SU-DHL-6 (cell line): ENCODE measurements around the gene MIPEP.

Source experiments
- H2AFZ ChIP-seq: fragments of 200-600 bp; sonication (generic); 2 replicates; pipeline ENCODE4 v1.6.1; 2014; ENCODE audit warnings: low read depth, mild to moderate bottlenecking, moderate library complexity, mixed read lengths, antibody characterized with exemption, low read length; ENCODE audit not compliant: severe bottlenecking
- H3F3A ChIP-seq: fragments of 200-600 bp; shearing (Covaris generic); 2 replicates; pipeline ENCODE4 v1.6.0; 2016; ENCODE audit warnings: antibody characterized with exemption, mild to moderate bottlenecking; ENCODE audit not compliant: insufficient read depth
- H3K27ac ChIP-seq: fragments of 200-600 bp; sonication (generic); 2 replicates; pipeline ENCODE4 v1.5.1; 2016; ENCODE audit warnings: low read depth, mild to moderate bottlenecking, low read length, moderate library complexity, mixed read lengths
- H3K27me3 ChIP-seq: fragments of 200-600 bp; sonication (generic), shearing (Covaris generic); 2 replicates; pipeline ENCODE4 v1.6.0; 2014; ENCODE audit warnings: mild to moderate bottlenecking, low read length
- H3K36me3 ChIP-seq: fragments of 200-600 bp; sonication (generic); 2 replicates; pipeline ENCODE4 v1.6.1; 2014; ENCODE audit warnings: mild to moderate bottlenecking, low read length, mixed read lengths
- H3K4me2 ChIP-seq: fragments of 300-600, 200-600 bp; shearing (Covaris generic), sonication (generic); 2 replicates; pipeline ENCODE4 v1.6.0; 2014; ENCODE audit warnings: low read length, low read depth, mild to moderate bottlenecking; ENCODE audit not compliant: poor library complexity, severe bottlenecking
- H3K4me3 ChIP-seq: fragments of 200-600 bp; sonication (generic); 2 replicates; pipeline ENCODE4 v1.5.1; 2014; ENCODE audit warnings: antibody characterized with exemption, low read length, mild to moderate bottlenecking, mixed read lengths; ENCODE audit not compliant: insufficient read depth, poor library complexity, severe bottlenecking
- H3K79me2 ChIP-seq: fragments of 200-600 bp; sonication (generic); 2 replicates; pipeline ENCODE4 v1.6.1; 2014; ENCODE audit warnings: mild to moderate bottlenecking, low read length, moderate library complexity; ENCODE audit not compliant: insufficient read depth
- H3K9ac ChIP-seq: fragments of 200-600 bp; sonication (generic); 2 replicates; pipeline ENCODE4 v1.7.0; 2014; ENCODE audit warnings: mild to moderate bottlenecking, low read length
- H3K9me2 ChIP-seq: fragments of 200-600 bp; sonication (generic); replicated peaks from 2 replicates; pipeline ENCODE4 v1.6.1; 2014; ENCODE audit warnings: low read length; ENCODE audit not compliant: insufficient read depth
- H3K9me3 ChIP-seq: fragments of 200-600 bp; sonication (generic); 2 replicates; pipeline ENCODE4 v1.6.1; 2014; ENCODE audit warnings: low read length, mixed read lengths; ENCODE audit not compliant: insufficient read depth
- H4K20me1 ChIP-seq: fragments of 200-600 bp; sonication (generic); 2 replicates; pipeline ENCODE4 v1.6.1; 2014; ENCODE audit warnings: low read depth, mild to moderate bottlenecking, antibody characterized with exemption, low read length, moderate library complexity, mixed read lengths
- EZH2phosphoT487 ChIP-seq: fragments of 200-600 bp; sonication (generic), shearing (Covaris generic); conservative IDR thresholded peaks from 2 replicates; pipeline ENCODE4 v1.6.1; 2018; ENCODE audit warnings: mild to moderate bottlenecking, antibody characterized with exemption, low read length, moderate library complexity, mixed read lengths
- TF ChIP-seq, protein P1 (sequence below): fragments of 200-600 bp; sonication (generic); IDR thresholded peaks from one replicate; pipeline ENCODE4 v1.5.1; 2017; ENCODE audit warnings: antibody characterized with exemption, mild to moderate bottlenecking, low read length, moderate library complexity; ENCODE audit not compliant: insufficient read depth, poor library complexity, severe bottlenecking

Gene MIPEP

GRCh38 chr13:23856008-23856750 is 33.0 kb downstream of the MIPEP start:
- H3K27ac ChIP-seq: no peak overlapping the region
- no peak overlapping the region for H3K4me3 ChIP-seq
- H2AFZ ChIP-seq: no peak overlapping the region
- H3K4me2 ChIP-seq: no peak overlapping the region
- no peak for TF ChIP-seq EZH2phosphoT487
- TF ChIP-seq, protein P1, sequence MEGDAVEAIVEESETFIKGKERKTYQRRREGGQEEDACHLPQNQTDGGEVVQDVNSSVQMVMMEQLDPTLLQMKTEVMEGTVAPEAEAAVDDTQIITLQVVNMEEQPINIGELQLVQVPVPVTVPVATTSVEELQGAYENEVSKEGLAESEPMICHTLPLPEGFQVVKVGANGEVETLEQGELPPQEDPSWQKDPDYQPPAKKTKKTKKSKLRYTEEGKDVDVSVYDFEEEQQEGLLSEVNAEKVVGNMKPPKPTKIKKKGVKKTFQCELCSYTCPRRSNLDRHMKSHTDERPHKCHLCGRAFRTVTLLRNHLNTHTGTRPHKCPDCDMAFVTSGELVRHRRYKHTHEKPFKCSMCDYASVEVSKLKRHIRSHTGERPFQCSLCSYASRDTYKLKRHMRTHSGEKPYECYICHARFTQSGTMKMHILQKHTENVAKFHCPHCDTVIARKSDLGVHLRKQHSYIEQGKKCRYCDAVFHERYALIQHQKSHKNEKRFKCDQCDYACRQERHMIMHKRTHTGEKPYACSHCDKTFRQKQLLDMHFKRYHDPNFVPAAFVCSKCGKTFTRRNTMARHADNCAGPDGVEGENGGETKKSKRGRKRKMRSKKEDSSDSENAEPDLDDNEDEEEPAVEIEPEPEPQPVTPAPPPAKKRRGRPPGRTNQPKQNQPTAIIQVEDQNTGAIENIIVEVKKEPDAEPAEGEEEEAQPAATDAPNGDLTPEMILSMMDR: no peak
- no peaks in the 10 kb centered on the region for H4K20me1 ChIP-seq
- H3F3A ChIP-seq: 0 out of 2 replicates have a peak, but pooled peaks cover 3% of the 10 kb centered on the region
- no peaks in the 10 kb centered on the region for H3K79me2 ChIP-seq
- no peaks in the 10 kb centered on the region for H3K9me2 ChIP-seq
- no peak overlapping the region for H3K9ac ChIP-seq
- H3K27me3 ChIP-seq: no peaks in the 10 kb centered on the region
- no peaks in the 10 kb centered on the region for H3K9me3 ChIP-seq
- no peaks in the 10 kb centered on the region for H3K36me3 ChIP-seq

DNA sequence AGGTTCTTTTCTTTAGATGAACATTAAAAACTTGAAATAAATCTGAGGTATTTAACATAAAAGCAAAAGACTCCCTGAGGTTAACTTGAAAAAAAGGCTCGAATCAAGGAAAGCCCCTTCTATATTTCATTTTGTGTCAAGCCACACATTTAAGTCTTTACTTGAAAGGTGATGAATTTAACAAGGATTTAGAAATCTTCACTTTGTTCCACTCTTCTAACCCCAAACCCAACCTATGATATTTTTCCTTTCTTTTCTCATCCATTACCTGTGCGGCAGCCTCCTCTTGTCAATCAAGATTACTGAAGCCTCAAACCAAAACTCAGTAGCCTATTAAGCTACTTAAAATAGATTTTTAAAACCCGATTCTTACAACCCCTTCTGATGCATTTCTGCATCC is 33.8 kb downstream of the MIPEP start:
- TF ChIP-seq, protein P1: no peak
- TF ChIP-seq EZH2phosphoT487: no peak
- Histone ChIP-seq H3K4me3 (no peak overlapping the region), H3K4me2 (no peak overlapping the region), H3K9me2 (no peaks in the 10 kb centered on the region), H3K9ac (no peak overlapping the region), H3K36me3 (no peaks in the 10 kb centered on the region), H3K79me2 (no peaks in the 10 kb centered on the region), H2AFZ (no peak overlapping the region), H3F3A (0 out of 2 replicates have a peak, but pooled peaks cover 3% of the 10 kb centered on the region), H3K9me3 (no peaks in the 10 kb centered on the region), H3K27ac (no peak overlapping the region), H3K27me3 (no peaks in the 10 kb centered on the region), H4K20me1 (no peaks in the 10 kb centered on the region)

- Histone ChIP-seq H3F3A (0 out of 2 replicates have a peak, but pooled peaks cover 3% of the 10 kb centered on the region), H3K36me3 (no peaks in the 10 kb centered on the region), H3K9me2 (no peaks in the 10 kb centered on the region), H3K9me3 (no peaks in the 10 kb centered on the region), H3K27me3 (no peaks in the 10 kb centered on the region), H3K27ac (no peak overlapping the region), H3K4me3 (no peak overlapping the region), H3K9ac (no peak overlapping the region), H3K4me2 (no peak overlapping the region), H3K79me2 (no peaks in the 10 kb centered on the region), H2AFZ (no peak overlapping the region), H4K20me1 (no peaks in the 10 kb centered on the region)
- TF ChIP-seq, protein P1: no peak
- no peak for TF ChIP-seq EZH2phosphoT487
Measured at GRCh38 chr13:23852351-23852750, 36.8 kb downstream of the MIPEP start.
